GM19395 (cell line): Measurements from ENCODE around the gene MT1M.
"Not testable (repeated sequence)": the region's sequence is repeated elsewhere in the genome, so short reads cannot be mapped to it uniquely, and the experiment has no call there.

Source experiments
- ATAC-seq: cut with Tn5 transposase; IDR thresholded peaks from one replicate; pipeline ENCODE4 v1.9.1; 2021; ENCODE audit warnings: mild to moderate bottlenecking, moderate library complexity; ENCODE audit not compliant: unreplicated experiment

The MT1M gene

GRCh38 chr16:56645838-56646237 is 13.4 kb downstream of the MT1M start:
- ATAC-seq, result no peak

DNA sequence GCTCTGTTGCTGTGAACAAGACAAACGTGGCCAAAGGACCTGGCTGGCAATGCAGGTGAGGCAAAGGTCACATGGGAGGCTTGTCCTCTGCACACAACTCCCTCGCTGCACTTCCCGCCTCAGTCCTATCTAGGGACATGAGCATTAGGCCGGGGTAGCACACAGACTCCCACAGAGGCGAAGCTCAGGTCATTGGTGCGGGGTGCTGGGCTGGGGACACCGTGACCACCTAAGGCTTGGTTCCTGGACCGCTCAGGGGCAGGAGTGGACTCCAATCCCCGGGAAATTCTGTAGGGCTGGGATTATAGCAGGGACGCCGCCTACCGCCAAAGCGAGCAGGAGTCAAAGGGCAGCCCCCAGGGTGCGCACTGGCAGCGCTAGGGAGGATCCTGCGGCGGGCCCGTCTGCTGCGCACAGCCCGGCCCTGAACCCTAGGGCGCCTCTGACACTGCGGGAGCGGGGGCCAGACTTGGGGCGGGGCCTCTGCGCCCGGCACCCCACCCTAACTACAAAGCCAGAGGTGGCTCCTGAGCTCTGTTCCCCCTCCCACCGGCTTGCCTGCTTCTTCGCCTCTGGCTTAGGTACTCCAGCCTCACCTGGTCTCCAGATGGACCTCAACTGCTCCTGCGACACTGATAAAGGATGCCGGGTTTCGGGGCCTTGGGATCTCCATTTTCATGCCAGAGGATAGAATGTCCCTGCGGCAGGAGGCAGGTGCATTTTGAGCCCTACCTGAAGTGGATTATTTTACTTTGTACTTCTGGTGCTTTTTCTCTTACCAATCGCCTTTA is 15.4 kb downstream of the MT1M start:
- no peak for ATAC-seq

- ATAC-seq, result no peak
These were observed 16.8 kb downstream of the MT1M start for GRCh38 chr16:56649271-56649670.

DNA sequence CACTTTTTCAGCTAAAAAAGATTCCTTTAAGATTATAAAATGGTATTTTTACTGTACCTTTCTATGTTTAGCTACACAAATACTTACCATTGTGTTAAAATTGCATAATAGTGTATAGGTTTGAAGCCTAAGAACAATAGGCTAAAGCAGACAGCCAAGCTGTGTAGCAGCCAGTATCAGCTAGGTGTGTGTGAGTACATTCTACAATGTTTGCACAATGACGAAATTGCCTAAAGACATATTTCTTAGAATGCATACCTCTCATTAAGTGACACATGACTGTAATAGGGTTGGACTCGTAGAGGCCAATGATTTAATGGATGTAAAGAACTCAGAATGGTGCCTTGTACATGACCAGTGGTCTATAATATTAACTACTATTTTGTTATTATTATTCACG is 17.4 kb downstream of the MT1M start:
- no peak for ATAC-seq

DNA sequence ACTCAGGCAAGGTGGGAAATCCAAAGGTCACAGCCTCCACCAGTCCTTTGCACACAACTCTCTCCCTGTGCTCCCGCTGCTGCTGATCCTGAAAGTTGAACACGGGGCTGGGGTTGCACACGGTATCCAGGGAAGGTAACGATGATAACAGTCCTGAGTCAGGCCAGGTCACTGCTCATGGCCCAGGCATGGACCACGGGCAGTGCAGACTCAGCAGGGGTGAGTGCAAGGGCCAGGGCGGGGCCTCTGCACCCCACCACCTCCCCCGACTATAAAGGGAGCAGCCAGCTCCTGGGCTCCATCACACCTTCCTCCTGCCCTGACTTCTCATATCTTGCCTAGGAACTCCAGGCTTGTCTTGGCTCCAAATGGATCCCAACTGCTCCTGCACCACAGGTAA is 19.1 kb downstream of the MT1M start, which contains the start of gene MT1B:
MT1B (plus strand) TSS at position 301 of the 400 bp plus-strand sequence; CDS start at position 369, 68 bp downstream.
- no peak for ATAC-seq

GRCh38 chr16:56652600-56652999 is 20.1 kb downstream of the MT1M start:
- no peak for ATAC-seq

GRCh38 chr16:56653218-56653617 is 20.8 kb downstream of the MT1M start:
- no peak for ATAC-seq

DNA sequence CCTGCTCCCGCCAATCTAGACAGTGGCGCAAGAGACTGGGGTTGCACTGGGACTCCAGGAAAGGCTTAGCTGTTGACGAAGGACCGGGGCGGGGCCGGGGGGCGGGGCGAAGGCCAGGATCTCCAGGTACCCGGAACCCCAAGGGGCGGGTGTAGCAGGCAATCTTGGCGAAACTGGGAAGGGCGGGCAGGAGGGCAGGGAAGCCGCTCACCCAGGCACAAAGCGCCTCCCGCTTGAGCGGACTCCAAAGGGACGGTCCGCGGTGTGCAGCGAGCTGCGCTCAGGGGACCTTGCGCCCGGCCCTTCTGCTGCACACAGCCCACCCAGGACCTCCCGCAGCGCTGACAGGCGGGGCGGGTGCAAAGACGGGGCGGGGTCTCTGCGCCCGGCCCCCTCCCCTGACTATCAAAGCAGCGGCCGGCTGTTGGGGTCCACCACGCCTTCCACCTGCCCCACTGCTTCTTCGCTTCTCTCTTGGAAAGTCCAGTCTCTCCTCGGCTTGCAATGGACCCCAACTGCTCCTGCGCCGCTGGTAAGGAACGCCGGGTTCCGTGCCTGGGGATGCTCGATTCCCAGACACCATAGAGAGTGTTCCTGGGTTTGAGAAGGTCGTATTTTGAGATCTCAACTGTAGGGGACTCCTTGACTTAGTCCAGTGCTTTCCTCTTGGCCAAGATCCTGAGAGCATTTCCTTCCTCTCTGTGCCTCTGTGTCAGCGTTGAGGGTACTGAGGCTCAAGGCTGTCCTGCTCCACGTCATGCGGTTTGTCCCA is 25.3 kb downstream of the MT1M start, which contains the start of gene MT1F:
MT1F (plus strand) TSS at position 405 of the 772 bp plus-strand sequence; CDS start at position 505, 100 bp downstream.
- no peak for ATAC-seq

DNA sequence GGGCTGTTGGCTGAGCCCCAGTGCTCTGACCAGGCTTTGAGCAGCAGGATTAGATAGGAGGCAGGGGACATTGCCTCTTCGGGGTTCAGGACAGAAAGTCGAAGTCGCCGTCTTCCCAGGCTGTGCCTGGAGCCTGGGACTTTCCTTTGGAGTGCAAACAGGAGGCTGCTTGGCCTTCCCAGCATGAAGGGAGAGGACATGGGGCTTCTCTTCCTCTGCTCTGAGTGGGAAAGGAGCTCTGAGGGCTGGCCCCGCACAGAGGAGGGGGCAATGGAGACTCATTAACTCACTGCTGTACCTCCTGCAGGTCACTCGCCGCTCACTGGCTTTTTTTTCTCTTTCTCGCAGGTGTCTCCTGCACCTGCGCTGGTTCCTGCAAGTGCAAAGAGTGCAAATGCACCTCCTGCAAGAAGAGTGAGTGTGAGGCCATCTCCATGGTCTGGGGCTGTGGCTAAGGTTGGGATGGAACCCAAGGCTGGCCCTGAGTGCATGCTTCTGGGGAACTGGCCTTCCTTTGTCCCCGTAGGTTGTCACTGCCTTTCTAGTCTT is 25.9 kb downstream of the MT1M start:
- no peak for ATAC-seq

DNA sequence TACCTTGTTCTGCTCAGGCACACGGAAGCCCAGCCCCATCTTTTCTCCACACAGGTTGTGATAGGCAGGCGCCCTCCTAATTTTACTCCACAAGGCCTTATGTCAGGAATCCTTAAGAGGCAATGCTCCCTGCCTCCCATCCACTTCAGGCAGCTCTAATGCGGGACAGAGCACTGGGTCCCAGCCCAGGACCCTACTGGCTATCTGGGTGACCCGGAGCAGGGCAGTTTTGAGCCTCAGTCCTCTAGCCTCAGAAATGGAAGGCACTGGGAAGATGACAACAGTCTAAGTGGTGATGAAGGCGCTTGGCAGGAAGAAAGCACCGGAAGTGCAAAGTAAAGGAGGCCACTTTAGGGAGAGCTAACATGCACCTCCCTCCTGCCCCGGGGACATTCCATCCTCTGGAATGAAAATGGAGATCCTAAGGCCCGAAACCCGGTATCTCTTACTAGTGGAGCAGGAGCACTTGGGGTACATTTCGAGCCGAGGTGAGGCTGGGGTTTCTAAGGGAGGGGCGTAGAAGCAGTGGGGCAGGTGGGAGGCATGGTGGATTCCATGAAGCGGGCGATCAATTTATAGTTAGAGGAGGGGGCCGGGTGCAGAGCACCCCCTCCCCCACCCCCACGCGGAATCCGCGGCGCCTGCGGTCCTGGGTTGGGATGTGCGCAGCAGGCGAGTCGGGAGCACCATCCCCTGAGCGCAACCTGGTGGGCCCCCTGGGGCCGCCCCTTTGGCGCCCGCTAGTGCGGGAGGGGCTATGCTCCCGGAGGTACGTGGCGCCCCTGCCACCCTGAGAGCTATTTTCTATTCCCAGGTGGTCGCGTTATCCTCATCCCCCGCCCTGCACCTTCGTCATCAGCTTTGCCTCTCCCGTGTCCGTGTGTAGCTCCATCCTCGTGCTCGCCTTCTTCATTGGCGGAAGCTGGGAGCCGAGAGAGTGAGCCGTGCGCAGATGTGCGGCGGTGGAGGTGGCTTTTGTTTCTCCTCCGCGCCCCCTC is 30.2 kb downstream of the MT1M start:
- ATAC-seq, result no peak

- no peak for ATAC-seq
These were observed 32.0 kb downstream of the MT1M start for GRCh38 chr16:56664506-56664905.

DNA sequence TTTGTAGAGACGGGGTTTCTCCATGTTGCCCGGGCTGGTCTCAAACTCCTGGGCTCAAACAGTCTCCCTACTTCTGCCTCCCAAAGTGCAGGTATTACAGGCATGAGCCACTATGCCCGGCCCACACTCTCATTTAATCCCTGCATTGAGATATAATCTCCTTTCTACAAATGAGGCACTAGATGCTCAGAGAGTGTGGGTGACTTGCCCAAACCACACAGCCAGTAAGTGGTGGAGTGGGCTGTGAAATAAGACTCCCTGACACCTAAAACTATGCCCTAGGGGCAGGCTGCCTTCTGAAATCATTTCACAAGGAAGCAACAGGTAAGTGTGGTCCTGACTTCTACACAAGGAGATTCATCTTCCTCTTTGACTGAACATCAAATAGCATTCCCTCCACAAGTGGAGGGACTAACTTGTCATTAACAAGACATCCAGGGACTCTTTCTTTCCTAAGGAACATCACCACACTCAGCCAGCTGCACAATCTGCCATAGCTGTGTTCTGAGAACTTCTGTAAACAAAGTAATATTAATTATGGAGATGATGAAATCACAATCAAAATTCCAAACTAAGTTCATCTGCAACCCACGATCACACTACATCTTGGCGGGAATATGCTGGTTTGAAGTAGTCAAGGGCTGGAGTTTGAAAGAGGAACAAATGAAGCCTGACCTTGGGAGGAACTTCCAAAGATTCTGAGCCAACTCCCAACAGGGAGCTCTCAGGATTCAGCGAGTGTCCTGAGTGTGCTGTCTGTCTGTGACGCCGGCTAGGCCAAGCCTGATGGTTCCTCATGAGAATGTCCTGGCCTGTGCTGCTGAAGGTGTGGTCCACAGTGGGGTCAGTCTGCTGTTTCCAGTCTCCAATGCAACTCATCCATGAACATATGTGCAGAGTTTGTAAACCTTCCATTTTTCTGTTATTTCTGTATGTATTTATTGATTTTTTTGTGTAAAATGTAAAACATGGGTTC is 33.1 kb downstream of the MT1M start:
- ATAC-seq, result not testable (repeated sequence)

- ATAC-seq, result no peak
These were observed 35.4 kb downstream of the MT1M start, which contains the start of gene MT1G for GRCh38 chr16:56667581-56668571. Gene MT1G (minus strand): TSS chr16:56668065. CDS start chr16:56667993, 72 bp downstream.

GRCh38 chr16:56669005-56669839 is 36.8 kb downstream of the MT1M start, which contains the start of gene MT1H:
Gene MT1H (plus strand): TSS chr16:56669814. CDS start chr16:56669885, 71 bp downstream.
- no peak for ATAC-seq

- ATAC-seq, result no peak
These were observed 37.6 kb downstream of the MT1M start for GRCh38 chr16:56669840-56670619.

DNA sequence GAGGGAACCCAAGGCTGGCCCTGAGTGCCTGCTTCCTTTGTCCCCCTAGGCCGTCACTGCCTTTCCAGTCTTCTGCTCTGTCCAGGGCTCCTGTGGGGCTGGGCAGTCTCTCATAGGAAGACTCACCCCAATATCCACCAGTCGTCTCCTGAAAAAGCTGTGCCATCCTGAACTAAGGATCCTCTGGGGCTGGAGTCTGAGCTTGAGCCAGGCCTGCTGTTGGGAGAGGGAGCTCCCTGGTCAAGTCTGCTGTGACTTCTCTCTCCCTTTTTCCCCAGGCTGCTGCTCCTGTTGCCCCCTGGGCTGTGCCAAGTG is 38.1 kb downstream of the MT1M start:
- ATAC-seq, result no peak
